HFF-Myc (cell line): ENCODE data around the gene PLCB1.

ENCODE experiments used
- DNase-seq: peaks from one replicate; pipeline ENCODE4 v3.0.0-alpha.2; 2011; ENCODE audit warnings: low read depth; ENCODE audit errors: extremely low read depth
- H3K4me3 ChIP-seq: replicated peaks from 2 replicates; pipeline ENCODE4 v1.5.1; 2011; ENCODE audit warnings: low read depth, mild to moderate bottlenecking, control low read depth, low read length
- CTCF ChIP-seq: IDR thresholded peaks from 2 replicates; pipeline ENCODE4 v1.5.1; 2012; ENCODE audit warnings: mild to moderate bottlenecking, low read depth, low read length, control low read depth; ENCODE audit errors: missing control alignments

Gene PLCB1

GRCh38 chr20:8796088-8796660 lies 664.1 kb downstream of the PLCB1 start:
- no peak for TF ChIP-seq CTCF
- no peak for DNase-seq
- no peak overlapping the region for H3K4me3 ChIP-seq

GRCh38 chr20:8798505-8798904 lies 666.4 kb downstream of the PLCB1 start:
- DNase-seq = no peak
- no peak overlapping the region for H3K4me3 ChIP-seq
- TF ChIP-seq CTCF = no peak

GRCh38 chr20:8800089-8800488 lies 668.0 kb downstream of the PLCB1 start:
- no peak overlapping the region for H3K4me3 ChIP-seq
- no peak for DNase-seq
- peak; percentile 11 for TF ChIP-seq CTCF

GRCh38 chr20:8801686-8802085 lies 669.6 kb downstream of the PLCB1 start:
- no peak for TF ChIP-seq CTCF
- DNase-seq = no peak
- no peak overlapping the region for H3K4me3 ChIP-seq

- TF ChIP-seq CTCF = no peak
- DNase-seq = no peak
- H3K4me3 ChIP-seq = no peak overlapping the region
Measured at GRCh38 chr20:8803065-8803464, 671.0 kb downstream of the PLCB1 start.

GRCh38 chr20:8803941-8804340 lies 671.9 kb downstream of the PLCB1 start:
- TF ChIP-seq CTCF = no peak
- no peak for DNase-seq
- H3K4me3 ChIP-seq = no peak overlapping the region
